ENCODE measurements around the gene GUF1.
A peak's percentile ranks its signal among the peaks of the same experiment; 100 is the strongest.

Gene GUF1, protein sequence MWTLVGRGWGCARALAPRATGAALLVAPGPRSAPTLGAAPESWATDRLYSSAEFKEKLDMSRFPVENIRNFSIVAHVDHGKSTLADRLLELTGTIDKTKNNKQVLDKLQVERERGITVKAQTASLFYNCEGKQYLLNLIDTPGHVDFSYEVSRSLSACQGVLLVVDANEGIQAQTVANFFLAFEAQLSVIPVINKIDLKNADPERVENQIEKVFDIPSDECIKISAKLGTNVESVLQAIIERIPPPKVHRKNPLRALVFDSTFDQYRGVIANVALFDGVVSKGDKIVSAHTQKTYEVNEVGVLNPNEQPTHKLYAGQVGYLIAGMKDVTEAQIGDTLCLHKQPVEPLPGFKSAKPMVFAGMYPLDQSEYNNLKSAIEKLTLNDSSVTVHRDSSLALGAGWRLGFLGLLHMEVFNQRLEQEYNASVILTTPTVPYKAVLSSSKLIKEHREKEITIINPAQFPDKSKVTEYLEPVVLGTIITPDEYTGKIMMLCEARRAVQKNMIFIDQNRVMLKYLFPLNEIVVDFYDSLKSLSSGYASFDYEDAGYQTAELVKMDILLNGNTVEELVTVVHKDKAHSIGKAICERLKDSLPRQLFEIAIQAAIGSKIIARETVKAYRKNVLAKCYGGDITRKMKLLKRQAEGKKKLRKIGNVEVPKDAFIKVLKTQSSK

DNA sequence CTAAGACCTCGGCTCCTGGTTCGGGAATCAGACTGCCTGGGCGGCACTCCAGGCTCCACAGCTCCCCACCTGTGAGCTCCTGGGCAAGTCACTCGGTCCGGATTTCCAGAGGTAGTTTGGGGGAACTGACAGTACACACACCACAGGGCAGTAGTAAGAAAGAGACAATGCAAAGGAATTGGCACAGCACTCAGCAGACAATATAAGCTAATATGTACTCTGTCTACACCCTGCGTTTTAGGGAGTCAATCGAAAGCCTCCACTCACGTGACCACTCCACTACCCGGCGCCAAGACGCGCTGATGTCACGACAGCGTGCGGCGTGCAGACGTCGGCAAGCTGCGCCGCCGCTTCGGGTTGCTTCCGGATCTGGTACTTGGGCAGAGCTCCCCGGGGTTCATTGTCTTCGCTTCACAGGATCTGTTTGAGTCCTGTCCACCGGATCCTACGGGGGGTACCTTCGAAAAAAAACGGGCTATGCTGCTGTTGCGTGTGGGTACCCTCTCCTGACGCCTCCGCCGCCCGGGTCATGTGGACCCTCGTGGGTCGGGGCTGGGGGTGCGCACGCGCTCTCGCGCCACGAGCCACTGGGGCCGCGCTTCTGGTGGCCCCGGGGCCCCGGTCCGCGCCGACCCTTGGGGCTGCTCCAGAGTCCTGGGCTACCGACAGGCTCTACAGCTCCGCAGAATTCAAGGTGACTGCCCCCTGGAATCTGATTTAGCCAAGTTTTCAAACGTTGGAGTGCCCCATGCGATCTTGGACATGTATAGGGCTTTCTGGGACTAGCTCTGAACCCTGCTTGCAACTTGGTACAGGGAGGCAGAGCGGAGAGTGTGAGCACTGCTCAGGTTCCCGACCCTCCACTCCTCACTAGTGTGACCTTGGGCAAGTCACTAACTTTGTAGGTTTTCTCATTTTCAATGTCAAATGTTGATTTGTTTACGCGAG is at the start of gene GUF1:
GUF1 (plus strand) TSS at position 327 of the 948 bp plus-strand sequence; CDS start at position 530, 203 bp downstream.
- no peak for TF ChIP-seq CTCF (IDR thresholded peaks at IDR 0.05; ENCODE audit: extremely low read depth, insufficient read depth, missing control alignments)
- peak; percentile 89 for DNase-seq (ENCODE audit: low spot score)
- in situ Hi-C loops (cut with MboI; ENCODE audit: low pct_unique_long_range_greater_than_20kb, low sequenced_read_pairs, unreplicated experiment) = no loop called here

DNA sequence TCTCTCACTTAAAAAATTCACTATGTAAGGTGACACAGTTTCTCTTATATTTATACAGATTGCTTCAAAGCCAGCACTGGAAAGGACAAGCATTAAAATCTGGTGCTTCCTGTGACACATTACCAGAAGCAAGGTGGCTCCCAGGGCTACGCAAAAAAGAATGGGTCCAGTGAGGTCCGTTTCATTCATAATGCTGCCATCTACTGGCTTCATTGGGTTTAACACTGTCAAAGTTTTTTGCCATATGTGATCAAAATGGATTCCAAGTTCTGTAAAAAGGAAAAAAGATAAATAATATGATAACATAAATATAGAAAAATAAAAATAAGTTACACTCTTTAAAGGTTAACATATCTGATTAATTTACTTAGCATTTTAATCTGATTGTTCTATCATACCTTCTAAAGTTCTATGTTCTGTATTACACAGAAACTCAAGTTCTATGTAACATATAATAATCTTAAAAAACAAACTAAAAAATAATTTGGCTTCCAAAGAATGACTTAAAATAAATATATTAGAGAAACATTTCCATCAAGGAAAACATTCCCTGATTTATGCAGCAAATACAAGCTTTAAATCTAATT is 48.8 kb upstream of the GUF1 start:
- peak; percentile 54 for DNase-seq (ENCODE audit: low spot score)
- in situ Hi-C loops (cut with MboI; ENCODE audit: low pct_unique_long_range_greater_than_20kb, low sequenced_read_pairs, unreplicated experiment) = loop anchor here (25.0 kb wide), 1 partner anchor 1492 kb away; no protein-coding TSS in a partner anchor
- peak; percentile 66 for TF ChIP-seq CTCF (IDR thresholded peaks at IDR 0.05; ENCODE audit: extremely low read depth, insufficient read depth, missing control alignments)

GRCh38 chr4:44632089-44632488 is 46.1 kb upstream of the GUF1 start:
- no peak for TF ChIP-seq CTCF (IDR thresholded peaks at IDR 0.05; ENCODE audit: extremely low read depth, insufficient read depth, missing control alignments)
- in situ Hi-C loops (cut with MboI; ENCODE audit: low pct_unique_long_range_greater_than_20kb, low sequenced_read_pairs, unreplicated experiment) = loop anchor here (25.0 kb wide), 1 partner anchor 1495 kb away; no protein-coding TSS in a partner anchor
- DNase-seq (ENCODE audit: low spot score) = no peak

DNA sequence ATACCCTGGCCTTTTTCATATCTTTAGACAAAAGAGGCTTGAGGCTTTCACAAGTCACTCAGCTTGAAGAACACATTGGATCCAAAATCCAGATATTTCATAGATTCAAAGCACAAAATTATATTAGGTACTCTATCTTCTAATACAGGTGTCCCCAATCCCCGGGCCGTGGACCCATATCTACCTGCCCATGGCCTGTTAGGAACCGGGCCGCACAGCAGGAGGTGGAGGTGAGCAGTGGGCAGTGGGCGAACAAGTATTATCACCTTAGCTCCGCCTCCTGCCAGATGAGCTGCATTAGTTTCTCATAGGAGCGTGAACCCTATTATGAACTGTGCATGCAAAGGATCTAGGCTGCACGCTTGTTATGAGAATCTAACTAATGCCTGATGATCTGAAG is 45.5 kb upstream of the GUF1 start:
- TF ChIP-seq CTCF (IDR thresholded peaks at IDR 0.05; ENCODE audit: extremely low read depth, insufficient read depth, missing control alignments) = no peak
- DNase-seq (ENCODE audit: low spot score) = no peak
- in situ Hi-C loops (cut with MboI; ENCODE audit: low pct_unique_long_range_greater_than_20kb, low sequenced_read_pairs, unreplicated experiment) = loop anchor here (25.0 kb wide), 1 partner anchor 1495 kb away; no protein-coding TSS in a partner anchor

- in situ Hi-C loops (cut with MboI; ENCODE audit: low pct_unique_long_range_greater_than_20kb, low sequenced_read_pairs, unreplicated experiment) = loop anchor here (25.0 kb wide), 1 partner anchor 1501 kb away; no protein-coding TSS in a partner anchor
- no peak for TF ChIP-seq CTCF (IDR thresholded peaks at IDR 0.05; ENCODE audit: extremely low read depth, insufficient read depth, missing control alignments)
- DNase-seq (ENCODE audit: low spot score) = no peak
Observed at GRCh38 chr4:44638091-44638490, 40.1 kb upstream of the GUF1 start.
